Activated CD8-positive, alpha-beta memory T cell treated with anti-CD3 and anti-CD28 coated beads for 24 hours (primary cell): ENCODE measurements around the gene ALK.

ENCODE experiments used
- DNase-seq: peaks from one replicate; pipeline ENCODE4 v3.0.0-alpha.2; 2020

The ALK gene

DNA sequence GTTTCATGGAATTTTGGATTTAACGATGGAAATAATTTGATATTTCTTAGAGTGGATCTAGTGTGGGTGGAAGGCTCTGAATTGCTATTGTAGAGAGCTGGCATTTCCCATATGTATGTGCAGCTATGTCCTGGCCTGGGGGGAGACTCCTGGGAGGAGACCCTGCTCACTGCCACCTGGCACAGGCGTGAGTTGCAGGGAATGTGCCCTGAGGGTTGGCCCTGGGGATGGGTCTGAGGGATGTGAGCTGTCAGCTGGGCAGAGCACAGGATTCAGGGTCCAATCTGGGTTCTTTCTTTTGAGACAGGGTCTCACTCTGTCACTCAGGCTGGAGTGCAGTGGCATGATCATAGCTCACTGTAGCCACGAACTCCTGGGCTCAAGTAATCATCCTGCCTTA is 686.0 kb downstream of the ALK start:
- DNase-seq = no peak

DNA sequence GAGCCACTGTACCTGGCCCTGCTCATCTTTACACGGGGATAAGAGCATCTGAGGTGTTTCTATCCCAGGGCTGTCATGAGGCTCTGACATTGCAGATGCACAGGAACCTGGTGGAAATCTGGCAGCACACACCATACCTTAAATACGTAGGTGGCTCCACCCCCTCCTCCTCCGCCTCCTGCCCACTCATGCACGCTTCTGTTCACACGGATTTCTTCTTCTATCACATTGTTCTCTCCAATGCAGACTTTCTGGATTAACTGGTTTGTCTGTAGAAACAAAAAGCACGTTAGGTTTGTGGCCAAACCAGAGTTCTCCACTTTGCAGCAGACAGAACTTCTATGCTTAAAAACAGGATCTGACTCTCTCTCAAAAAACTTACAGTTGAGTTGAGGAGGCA is 688.0 kb downstream of the ALK start:
- no peak for DNase-seq

DNA sequence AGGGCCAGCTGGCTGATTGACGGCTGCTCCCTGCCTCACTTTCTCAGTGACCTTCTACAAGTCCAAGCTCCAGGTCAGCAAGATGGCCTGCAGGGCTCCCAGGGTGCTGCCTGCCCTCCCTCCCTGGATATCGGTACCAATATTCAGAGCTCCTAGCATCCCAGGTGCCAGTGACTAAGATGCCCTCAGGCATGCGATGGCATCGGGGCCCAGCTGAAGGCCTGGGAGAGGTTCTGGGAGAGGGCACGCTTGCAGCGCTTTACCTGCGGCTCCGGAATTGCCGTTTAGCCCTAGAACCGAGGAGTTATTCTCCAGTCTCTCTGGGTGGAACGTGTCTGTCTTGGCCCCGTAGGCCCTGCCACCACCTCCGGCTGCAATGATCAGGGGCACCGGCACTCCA is 689.3 kb downstream of the ALK start:
- no peak for DNase-seq

DNA sequence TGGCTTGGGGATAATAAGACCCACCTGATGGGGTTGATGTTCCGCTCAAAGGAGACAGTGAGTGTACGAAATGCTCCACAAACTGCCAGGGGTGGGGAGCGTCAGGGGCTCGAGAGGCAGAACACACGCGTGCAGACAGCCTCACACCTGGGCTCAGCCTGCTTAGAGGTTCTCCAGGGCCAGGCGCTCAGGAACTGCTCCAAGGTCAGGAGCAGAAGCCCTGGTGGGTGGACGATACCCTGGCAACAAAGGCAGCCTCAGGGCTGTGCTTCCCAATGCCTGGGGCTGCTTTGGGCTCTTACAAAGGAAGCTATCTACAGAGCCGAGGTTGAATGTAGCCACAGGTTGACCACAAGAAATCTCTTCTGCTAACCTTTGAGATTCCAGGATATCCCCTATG is 691.7 kb downstream of the ALK start:
- DNase-seq = no peak

DNA sequence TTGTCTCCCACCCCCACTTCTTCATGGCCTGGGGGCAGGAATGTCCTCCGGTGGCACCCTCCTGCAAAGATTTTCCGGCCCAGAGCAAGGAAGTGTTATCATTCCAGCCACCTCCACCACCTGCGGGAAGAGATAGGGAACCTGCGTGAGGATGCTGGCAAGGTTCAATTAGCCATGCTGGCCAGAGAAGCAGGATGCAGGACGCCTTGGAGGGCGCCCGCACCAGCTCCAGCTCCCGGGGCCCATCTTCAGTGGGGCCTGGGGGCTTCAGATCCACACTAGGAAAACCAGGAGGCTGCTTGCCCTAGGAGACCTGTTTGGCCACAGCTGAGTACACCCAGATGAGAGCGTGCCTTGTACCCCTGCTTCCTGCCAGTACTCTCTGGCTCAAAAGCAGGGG is 692.4 kb downstream of the ALK start:
- DNase-seq = no peak

DNA sequence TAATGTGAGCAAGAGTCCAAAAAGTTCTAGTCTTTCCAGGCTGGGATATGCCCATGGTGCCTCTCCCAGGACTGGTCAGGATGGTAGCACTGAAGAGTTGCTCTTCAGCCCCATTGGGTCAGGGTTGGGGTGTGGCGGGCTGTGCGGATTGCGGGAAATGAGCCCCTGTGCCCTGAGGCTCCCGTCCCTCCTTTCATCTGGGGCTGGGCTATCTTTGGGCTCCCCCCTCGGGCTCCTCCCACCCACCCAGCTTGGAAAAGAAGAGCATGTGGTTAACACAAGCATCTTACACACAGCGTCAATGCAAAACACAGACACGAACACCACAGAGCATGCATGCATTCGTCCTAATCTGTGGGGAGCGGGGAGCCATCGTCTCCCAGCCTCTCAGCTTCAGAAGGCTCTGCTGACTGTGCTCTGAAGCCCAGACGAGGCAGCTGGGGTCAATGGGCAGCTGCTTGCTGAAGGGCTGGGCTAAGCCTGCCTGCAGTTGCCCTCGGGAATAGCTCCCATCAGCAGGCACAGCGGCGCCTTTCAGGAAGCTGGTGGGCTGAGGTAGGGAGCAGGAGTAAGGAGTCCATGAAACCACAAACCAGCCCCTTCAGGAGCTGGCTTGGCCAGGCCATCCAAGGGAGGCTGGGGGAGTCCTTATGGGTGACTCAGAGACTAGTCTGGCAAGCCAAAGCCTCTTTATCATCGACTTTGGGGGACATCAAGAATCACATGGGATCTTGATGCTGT is 693.3 kb downstream of the ALK start:
- no peak for DNase-seq

DNA sequence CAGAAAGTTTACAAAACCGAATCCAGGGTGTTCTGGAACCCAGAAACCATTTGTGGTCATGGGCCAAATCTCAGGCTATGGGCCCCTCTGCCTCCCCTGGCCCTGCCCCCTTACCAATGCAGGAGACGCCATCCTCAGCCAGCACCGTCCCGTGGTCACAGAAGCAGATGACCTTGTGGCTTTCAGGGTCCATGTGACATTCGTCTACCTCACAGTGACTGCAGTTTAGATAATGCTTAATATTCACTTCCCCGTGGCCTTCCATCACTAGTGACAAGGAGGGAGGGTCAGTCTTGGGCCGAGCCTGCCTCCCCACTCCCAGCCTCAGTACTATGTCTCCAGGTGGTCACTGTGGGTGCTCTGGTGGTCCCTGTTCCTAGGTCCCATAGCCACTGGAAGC is 694.6 kb downstream of the ALK start:
- DNase-seq = no peak

DNA sequence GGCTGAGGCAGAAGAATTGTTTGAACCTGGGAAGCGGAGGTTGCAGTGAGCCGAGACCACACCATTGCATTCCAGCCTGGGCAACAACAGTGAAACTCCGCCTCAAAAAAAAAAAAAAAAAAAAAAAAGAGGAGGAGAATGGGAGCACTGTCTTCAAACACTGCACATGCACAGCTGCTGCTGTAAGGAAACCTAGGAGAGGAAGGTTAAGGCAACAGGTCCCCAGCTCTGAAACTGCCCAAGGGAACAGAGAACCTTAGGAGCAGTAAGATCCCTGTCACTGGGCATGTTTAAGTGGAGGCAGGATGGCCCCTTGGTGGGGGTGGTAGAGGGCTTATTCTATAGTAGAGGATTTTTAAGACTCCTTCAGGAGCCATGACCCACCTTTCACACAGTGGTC is 695.0 kb downstream of the ALK start:
- DNase-seq = no peak

DNA sequence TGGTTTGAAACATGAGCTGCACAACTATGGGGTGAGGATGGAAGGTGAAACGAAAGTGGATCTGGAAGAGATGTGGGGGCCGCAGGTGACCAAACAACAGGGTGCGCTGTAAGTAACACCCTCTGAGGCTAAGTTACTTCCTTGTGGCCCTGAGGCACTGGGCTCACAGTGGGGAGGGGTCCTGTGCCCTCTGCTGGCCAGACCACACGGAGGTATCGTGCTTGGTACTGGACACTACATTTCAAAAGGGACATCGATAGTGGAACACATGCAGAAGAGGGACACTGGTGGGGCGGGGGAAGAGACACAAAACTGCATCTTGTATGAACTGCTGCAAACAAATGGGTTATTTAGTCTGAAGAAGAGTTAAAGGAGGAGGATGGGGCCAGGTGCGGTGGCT is 695.6 kb downstream of the ALK start:
- no peak for DNase-seq

DNA sequence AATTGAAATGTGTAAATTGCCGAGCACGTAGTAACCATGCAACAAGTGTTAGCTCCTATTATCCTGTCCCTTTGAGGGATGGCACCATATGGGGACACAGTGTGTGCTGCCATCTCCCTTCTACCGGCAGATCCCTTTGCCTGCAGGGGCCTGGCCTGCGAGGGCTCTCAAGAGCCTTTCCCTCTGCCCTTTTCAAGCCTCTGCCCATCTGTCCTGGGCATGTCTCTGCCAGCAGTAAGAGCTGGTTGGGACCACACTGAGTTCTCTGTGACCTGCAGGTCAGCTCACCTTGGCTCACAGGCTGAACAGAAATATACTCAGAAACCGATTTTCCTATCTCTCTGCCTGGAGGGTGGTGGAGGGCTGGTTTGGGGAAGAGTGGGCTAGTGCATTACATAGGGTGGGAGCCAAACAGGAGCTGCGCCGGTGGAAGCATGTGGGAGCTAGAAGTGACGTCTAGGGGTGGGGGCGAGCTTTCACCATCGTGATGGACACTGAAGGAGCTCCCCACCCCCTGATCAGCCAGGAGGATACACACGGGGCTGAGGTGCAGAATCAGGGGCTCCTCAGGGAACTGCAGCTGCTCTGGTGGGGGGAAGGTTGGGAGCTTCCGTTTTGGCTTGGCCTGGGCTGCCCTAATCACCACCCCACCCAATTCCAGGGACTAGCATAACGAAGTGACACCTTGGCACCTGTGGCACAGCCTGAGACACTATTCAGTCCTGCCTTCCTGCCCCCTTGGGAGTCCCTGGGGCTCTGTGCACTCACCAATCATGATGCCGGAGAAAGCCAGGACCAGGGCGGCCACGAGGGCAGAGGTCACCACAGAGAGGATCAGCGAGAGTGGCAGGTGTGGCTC is 696.5 kb downstream of the ALK start:
- DNase-seq = no peak

DNA sequence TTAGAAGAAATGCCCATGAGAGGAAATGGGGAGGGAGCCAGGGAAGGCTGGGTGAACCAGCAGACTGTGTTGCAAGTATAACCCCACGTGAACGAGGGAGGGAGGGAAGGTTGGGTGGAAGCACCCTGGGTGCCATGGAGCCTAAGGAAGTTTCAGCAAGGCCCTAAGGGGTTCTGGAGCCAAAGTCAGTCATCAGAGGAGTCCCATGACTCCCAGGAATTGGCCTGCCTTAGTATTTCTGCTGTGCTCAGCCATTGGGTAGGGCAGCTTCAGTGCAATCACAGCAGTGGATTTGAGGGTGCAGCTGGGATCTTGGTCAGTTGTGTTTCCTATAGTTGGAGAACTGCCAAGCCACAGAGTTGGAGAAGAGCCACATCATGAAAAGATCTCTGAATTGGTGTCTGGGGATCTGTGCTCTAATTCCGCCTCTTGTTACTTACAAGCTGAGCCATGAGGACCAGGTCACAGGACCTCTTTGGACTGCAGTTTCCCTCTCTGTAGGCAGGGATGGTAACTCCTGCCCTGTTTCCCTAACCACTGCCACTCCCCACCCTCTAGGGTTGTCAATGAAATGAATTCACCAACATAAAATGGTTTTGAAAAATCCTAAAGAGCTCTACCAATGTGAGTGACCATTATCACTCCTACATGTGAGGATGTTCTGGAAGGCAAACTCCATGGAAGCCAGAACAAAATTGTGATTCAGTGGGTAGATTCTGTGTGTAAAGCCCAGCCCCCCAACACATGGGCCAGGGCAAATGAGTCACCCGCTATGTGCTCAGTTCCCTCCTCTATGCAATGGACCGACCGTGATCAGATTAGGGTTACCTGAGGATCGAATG is 697.3 kb downstream of the ALK start:
- no peak for DNase-seq

DNA sequence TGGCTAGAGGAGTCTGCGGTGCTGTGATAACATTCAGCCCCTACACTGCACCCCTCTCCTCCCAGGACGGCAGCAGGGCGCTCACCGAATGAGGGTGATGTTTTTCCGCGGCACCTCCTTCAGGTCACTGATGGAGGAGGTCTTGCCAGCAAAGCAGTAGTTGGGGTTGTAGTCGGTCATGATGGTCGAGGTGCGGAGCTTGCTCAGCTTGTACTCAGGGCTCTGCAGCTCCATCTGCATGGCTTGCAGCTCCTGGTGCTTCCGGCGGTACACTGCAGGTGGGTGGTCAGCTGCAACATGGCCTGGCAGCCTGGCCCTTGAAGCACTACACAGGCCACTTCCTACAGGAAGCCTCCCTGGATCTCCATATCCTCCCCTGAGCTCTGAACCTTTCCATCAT is 698.1 kb downstream of the ALK start:
- no peak for DNase-seq

DNA sequence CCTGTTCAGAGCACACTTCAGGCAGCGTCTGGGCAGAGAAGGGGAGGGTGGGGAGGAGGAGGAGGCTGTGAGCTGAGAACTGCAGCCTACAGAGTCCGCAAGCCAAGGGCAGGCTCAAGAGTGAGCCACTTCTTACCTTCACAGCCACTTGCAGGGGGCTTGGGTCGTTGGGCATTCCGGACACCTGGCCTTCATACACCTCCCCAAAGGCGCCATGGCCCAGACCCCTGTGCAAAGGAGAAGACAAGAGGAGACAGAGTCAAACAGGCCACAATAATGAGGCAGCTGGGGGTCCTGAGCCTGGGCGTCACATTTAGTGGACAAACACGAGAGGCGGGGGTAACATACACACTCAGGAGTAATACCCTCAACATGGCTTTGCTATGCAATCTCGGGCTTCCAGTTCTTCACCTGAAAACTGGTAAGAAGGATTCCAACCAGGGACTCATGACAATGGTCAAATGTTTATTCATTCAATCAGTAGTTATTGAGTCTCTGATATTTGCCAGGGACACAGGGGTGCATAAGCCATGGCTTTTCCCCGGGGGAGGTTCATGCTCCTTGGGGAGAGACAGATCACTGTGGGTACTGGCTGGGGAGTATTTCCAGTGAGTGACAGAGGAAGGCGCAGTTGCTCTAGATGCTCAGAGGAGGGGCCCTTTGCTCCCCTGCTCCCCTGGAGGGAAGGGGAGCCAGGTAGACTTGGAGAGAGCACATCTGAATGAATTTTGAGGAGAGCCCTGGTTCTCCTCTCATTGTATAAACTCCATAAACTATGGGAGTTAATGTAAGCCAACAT is 698.8 kb downstream of the ALK start:
- DNase-seq = peak; percentile 43

DNA sequence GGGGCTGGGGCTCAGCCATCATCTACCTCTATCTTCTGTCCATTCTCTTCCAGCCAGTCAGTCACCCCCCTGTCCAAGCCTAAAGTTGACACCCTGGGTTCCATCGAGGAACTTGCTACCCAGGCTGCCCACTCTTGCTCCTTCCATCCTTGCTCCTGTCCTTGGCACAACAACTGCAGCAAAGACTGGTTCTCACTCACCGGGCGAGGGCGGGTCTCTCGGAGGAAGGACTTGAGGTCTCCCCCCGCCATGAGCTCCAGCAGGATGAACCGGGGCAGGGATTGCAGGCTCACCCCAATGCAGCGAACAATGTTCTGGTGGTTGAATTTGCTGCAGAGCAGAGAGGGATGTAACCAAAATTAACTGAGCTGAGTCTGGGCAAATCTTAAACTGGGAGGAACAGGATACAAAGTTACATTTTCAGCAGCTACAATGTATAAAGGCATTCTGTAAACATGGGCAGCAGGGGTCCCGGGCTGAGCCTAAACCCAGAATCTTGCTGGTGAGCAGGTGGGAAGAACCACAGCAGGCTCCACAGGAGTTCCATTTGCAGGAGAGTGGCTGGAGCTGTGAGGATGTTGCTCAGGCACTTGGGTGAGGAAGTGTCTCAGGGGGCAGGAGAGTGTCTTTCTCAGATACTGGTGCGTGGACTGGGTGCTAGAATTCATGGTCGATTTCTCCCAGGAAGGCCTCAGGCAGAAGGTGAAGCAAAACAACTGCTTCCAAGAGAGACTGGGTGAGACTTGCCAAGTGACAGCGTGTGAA is 700.7 kb downstream of the ALK start:
- DNase-seq = peak; percentile 33

DNA sequence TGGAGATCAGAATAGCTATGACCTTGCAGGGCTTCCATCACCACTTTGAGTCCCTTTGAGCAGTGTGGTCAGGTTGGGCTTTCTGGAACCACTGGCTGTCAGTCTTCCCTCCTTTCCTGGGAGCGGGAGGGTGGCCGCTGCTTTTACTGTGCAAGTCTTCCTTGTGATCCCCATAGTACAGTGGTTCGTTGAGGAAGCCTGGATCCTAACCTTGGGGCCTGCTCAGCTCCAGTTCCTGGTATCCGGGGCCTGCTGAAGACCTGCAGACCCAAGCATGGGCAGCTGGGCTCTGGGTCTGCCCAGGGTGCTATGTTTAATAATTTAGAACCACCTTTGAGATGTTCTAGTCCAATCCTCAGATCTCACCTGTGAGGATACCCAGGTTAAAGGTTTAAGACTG is 702.0 kb downstream of the ALK start:
- peak; percentile 37 for DNase-seq

DNA sequence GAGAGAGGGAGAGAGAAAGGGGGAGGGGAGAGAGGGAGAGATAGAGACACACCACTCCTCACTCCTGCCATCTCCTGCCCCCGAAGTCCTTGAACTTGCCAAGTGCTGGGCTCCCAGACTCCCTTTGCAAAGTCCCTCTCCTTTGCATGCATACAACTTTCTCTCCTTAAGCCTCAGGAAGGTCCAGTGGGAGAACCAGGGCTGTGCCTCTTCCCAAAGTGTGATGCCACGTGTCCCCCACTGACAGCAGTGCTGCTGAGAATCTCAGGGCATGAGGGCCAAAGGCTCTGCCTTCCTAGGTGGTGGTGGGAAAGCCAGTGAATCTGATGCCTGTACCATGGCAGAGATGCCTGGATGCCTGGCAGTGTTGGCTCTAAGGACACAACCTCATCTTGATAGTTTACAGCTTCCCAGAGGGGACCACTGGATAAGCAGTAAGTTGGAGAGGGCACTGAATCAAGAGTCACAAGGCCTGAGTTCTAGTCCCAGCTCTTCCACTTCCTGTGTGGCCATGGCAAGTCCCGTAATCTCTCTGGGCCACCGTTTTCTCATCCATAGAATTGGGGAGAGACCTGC is 702.7 kb downstream of the ALK start:
- DNase-seq = peak; percentile 32

DNA sequence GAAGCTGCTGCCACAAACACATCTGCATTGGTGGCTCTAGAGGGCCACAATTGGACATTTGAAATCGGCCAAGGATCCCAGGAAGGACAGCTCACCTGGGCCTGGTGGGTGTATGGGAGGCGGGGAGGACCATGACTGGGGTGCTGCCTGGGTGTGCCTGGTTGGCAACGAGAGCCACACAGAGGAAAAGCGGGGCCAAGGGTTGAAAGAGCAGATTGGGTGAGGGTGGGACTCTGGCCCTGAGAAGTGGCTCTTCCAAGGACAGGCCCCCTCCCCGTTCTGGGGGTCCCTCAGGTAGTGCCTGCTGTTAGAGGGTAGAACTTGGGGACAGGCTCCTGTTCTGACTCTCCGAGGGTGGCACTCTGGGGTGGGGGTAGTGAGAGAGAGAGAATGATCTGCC is 703.3 kb downstream of the ALK start:
- DNase-seq = peak; percentile 47

DNA sequence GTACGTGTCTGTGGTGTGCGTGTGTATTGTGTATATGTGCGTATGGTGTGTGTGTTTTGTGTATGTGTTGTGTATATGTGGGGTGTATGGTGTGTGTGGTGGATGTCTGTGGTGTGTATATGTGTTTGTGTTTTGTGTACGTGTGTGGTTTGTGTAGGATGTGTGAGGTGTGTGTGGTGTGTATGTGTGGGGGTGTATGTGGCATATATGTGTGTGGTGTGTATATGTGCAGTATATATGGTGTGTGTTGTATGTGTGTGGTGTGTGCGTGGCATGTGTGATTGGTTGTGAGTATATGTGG is 704.8 kb downstream of the ALK start:
- no peak for DNase-seq

DNA sequence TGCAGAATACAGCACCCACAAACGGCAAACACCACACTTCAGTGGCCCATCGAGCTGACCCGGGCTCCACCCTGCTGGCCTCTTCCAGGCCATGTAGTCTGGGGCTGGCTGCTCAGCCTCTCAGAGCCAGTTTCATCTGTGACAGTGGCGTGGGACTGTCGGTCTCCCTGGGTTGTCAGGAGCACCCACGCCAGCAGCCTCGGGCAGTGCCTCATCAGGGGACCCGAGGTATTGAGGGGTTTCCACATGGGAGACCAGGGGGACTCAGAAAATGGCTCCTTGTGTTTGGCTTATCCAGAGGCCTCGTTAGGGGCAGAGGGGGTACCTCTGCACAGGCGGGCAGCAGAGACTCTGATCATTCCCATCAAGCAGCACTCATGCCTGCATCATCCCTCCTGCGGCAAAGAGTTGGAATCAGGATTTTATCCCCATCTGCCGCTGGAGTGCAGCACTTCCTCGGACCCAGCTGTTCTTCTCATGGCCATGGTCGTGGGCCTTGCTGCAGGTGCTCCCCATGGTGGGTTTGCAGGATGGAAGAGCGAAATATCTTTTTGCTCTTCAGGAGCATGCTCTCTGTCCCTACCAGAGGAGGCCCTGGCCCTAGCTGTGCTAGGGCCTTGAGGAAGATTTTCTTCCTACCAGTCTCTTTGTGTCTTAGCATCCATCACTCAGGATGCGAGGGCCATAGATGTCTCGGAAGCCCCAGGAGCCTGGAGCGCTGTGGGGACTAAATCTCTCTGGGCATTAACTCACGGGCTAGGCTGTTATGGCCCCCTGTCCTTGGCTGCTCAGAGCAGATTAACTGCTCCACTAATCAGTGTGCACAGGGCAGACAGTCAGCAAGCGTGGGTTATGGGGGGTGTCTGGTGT is 705.4 kb downstream of the ALK start:
- peak; percentile 45 for DNase-seq

DNA sequence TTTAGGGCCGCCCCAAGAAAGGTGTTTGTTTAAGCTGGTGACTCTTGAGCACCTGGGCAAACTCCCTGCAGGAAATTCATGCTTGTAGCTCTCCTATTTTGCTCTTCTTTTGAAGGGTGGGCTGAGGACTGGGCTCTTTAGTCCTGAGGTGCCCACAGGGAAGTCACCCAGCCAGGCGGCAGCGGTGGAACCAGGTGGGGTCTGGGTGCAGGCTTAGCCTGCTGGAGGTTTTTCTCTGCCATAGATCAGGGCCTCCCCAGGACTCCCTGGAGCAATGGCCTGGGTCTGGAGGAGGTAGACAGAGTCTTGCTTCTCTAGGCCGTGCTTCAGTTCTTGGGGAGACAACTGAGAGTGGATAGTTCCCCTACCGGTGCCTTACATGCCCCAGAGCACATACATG is 706.3 kb downstream of the ALK start:
- DNase-seq = peak; percentile 52

DNA sequence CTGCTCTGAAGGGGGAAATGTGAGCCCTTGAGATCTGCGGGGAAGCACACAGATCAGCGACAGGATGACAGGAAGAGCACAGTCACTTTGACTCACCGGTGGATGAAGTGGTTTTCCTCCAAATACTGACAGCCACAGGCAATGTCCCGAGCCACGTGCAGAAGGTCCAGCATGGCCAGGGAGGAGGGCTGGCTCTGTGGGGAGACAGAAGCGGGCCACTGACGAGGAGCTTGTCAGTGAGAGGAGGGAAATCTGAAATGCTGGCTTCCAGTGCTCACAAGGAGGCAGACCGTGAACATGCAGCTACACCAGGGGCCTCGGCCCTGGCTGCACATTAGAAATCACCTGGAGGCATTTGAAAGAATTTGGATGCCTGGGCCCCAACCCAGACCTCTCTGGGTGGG is 707.5 kb downstream of the ALK start:
- DNase-seq = peak; percentile 28
